Measurements from ENCODE around the gene PGLYRP2.

PGLYRP2 gene

DNA sequence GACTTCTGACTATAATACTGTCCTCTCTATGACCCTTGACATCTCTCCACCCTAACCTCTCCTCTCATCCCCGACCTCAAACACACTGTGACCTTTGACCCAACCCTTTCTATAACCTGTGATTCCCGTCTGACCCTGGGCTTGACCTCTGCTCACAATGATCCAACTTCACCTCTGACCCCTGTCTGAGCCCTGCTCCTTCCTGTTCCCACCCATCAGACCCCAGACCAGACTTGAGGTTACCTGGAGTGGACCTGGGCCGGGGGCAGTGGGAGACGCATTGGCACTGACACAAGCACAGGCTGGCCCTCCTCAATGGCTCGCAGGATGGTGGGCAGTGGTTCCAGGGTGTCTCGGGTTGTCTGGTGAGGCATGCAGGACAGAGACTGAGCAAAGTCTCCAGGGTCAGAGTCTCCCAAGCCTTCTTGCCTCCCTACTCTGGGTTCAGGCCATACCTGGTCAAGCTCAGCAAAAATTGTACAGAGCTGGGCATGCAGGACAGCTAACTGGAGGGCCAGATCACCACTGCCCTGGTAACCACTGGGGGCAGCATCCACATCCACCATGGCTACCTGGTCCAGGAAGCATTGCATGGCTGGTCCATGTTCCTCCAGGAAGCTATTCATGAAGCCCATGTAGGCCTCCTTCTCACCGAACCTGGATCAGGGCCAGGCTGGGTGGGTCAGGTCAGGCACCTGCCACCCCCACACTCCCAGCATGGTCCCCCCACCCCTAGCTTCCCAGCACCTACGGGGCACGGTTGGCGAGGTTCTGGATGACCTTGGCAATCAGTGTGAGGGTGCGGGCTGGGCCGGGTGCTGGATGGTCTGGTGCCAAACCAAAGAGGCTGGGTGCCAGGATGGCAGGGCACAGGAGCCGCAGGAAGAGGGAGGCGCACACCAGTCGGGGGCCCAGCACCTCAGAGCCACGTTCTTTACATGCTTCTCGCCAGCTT lies 25.1 kb downstream of the PGLYRP2 start:
- no peak for DNase-seq

DNA sequence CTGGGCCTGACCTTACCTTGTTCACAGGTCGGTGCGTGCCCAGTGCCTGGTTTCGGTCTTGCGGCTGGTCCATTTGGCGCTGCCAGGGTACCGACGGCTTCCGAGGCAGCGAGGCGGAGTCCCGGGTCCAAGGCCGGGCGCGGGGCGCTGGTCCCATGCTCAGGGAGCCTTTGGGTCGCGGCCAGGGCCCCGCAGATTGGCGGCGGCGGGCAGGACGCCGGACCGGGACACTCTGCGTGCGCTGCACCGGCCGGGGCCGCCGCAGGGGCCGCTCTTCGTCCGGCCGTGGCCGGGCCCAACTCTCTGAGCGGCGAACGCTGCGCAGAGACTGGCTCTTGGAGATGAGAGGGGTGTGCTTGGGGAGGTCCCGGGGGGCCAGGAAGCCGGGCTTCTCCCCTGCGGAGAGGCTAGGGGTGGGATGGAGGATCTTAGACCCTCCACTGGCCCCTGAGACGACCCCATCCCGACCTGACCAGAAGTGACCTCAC lies 26.2 kb downstream of the PGLYRP2 start:
- DNase-seq = no peak

DNA sequence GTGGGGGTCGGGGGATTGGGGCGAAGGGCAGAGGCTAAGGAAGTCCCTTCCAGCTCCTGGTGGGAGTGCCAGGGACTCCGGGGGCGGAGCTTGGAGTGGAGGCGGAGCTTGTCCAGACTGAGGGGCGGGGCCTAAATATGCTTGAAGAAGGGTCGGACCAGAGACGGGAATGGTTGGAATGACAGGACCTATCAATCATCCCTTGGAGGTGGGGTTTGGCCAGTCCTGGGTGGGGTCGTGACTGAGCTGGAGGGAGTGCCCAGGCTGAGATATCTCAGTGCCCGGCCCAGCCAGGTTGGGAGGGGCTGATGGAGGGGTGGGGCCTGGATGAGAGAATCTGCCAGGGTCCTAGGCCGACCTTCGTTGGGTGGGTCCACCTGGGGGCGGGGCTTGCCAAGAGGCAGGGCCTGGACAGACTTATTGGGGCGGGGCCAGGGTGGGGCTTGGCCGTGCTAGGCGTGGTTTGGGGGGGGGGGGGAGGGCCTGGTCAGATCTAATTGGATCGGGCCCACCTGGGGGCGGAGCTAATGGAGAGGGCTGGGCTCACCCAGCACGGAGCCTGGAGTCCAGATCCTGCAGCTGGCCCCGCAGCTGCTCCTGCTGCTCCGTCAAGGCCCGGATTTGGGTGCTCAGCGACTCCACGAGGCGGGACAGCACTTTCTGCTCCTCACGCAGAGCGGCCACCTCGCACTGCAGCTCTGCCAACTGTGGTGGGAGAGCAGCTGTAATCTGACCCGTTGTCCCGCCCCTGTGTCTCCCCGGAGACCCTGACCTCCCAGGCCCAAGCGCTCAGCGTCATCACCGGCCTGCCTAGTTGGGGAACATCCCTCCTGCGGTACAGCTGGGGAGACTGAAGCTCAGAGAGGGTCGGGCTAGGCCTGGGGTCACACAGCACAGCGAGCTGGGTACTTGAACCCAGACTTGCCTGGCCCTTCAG lies 26.9 kb downstream of the PGLYRP2 start:
- peak; percentile 88 for DNase-seq

DNA sequence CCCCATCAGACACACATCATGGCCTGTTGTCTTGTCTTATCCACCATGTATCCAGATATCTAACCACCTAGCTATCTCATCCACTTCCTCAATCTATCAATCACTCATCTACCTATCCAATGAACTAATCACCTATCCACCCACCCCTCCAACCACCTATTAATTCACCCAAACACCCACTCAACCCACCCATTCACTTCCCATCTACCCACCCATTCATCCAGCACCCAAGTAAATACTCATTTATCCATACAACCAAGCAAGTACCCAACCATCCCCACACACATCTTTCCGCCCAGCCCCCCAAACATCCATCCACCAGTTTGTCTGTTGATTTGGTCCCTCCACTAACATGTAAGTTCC lies 28.8 kb downstream of the PGLYRP2 start:
- no peak for DNase-seq

DNA sequence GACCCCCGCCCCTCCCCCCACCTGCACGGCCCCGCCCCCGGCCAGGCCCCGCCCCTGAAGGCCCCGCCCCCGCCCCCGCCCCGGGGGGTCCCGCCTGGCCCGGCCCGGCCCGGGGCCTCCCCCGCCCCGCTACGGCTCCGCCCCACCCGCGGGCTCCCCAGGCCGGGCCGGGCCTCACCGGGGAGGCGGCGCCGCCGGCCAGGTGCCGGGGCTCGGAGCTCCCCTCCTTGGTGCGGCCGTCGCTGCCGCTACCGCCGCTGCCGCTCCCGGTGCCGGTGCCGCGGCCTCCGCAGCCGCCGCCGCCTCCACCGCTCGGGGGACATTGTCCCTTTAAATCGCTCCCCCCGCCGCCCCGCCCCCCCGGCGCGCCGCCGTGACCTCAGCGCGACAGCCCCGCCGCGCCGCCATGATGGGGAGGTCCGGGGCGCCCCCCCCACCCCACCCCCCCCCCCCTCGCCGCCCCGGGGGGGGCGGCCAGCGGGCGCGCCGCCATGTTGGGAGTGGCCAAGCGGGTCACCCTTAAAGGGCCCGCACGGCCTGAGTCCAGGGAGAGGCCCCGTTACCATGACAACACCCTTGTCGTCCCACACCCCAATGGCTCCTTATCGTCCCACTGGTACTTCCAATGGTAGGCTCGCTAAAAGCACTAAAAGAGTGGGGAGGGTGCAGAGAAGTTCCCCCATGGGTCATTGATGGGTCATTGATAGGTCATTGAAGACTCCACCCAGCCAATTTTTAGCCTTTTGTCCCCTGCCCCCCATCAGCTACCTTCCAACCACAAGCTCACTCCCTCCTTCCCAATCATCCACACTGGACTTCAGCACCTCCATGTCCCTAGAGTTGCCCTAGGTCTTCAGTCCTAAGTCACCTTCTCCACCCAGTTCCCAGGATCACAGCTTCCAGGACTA lies 29.4 kb downstream of the PGLYRP2 start, which contains the start of gene WIZ:
TSS of gene WIZ (minus strand) at position 337 of the 908 bp plus-strand sequence. CDS start 1,649 bp downstream, outside the sequence.
- peak; percentile 92 for DNase-seq

DNA sequence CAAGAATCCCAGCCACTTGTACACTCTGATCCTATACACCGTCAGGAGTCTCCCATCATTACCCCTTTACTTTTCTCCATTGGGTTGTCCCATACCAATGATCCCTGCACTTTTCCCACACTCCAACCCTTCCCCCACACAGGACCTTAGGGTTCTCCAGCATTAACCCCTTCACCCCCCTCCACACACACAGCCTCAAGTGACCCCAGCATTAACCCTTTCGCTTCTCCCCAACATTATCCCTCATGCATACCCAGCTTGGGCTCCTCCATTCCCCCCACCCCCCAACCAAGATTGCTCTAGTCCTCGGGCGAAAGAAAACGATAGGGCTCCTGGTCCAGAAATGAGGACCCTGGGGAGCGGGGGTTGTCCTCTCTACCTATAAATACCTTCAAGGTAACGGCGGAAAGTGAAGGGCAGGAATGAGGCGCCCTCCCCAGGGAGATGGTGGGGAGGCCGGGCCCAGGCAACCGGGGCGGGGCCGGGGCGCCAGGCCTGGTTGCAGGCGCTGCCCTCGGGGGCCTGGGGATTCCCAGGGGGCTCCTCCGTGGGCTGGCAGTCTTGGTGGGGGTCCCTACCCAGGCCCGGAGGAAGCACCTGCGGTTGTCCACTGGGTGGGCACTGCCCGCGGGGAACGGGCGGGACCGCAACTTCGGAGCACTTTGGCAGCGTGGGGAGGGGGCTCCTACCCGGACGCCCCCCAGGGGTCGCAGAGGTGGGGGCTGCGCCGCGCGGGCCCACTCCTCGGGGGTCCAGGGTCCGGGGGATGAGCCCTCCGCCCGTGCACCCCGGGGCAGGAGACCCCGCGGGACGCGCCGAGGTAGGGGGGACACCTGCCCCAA lies 30.3 kb downstream of the PGLYRP2 start:
- DNase-seq = no peak

DNA sequence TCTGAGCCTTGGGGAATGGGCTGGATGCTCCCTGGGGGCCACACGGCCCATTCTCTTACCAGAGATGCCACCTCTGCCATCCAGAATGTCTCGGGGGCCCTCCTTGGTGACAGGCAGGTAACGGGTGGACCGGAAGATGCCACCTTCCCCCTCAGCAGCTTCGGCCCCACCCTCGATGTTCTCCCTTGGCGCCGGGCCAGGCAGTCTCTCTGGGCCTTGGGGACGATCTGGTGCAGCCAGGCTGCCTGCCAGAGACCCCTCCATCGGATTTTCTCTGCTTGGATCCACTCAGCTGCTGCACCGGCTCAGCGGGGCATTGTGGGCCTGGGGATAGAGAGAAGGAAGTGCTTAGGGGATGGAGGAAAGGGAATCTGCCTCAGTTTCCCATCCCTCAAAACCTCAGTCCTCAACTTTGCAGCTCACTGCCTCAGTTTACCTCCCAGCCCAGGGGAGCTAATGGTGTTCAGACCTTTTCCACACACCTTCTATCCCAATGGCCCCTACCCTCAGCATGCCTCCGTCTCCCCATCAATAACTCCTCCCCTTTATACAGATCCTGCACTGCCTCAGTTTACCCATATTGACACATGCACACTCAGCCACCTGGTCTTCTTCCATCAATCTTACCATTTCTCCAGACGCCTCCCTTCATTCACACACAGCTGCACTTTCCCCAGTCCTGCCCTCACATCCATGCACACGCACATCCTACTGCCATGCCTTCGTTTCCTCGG lies 31.1 kb downstream of the PGLYRP2 start:
- no peak for DNase-seq

DNA sequence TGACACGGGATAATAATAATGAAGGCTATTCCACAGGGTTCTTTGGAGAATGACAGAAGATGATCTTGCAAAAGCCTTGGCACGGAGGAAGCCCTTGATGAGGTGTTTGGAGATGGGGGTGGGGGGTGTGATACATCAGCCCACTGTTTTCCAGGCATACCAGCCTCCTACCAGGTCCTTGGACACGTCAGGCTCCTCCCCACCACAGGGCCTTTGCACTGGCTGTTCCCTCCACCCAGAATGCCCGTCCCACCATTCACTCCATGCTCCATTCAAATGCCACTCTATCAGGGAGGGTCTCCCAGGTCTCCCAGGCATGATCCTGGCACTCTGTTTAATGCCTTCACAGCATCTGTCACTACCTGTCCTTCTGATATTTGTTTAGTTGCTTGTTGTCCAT lies 32.2 kb downstream of the PGLYRP2 start:
- DNase-seq = no peak

DNA sequence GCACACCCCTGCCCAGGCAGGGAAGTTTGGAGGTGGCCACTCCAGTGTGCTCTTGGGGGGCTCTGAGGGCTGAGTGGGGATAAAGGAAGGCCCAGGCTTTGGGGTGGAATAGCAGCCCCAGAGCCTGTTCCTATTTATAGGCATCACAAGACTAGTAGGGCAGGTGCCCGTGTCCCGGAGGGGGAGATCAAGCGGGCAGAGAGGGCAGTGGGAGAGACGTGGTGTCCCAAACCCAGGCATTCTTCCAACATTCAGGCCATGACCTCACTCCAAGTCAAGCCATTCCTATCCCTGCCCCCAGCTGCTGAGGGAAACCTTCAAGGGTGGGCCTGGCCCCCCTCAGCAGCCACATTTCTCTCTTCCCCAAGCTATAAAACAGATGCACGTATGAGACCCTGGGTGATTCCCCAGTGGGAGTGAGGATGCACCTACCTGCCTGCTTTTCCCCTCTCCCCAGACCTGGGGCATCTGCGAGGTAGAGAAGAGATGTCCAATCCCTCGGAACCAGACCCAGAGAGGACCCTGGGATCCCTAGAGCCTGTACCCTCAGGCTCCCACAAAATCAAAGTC lies 33.4 kb downstream of the PGLYRP2 start:
- DNase-seq = no peak

DNA sequence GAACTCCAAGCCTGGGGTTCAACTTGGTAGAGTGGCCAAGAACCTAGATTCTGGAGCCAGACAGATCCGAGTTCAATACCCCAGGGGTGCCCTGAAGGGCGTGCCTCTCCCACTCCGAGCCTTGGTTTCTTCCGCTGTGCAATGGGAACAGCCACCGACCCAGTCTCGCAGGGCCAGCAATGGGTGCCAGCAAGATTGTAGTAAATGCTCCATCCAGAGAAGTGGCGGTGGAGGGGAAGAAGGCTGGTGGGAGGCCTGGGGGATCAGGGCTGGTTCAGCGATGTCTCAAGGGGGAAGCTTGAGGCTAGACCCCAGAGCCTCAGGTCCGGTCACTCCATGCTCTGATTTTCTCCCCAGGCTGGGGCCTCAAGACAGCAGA lies 34.1 kb downstream of the PGLYRP2 start:
- DNase-seq = no peak

DNA sequence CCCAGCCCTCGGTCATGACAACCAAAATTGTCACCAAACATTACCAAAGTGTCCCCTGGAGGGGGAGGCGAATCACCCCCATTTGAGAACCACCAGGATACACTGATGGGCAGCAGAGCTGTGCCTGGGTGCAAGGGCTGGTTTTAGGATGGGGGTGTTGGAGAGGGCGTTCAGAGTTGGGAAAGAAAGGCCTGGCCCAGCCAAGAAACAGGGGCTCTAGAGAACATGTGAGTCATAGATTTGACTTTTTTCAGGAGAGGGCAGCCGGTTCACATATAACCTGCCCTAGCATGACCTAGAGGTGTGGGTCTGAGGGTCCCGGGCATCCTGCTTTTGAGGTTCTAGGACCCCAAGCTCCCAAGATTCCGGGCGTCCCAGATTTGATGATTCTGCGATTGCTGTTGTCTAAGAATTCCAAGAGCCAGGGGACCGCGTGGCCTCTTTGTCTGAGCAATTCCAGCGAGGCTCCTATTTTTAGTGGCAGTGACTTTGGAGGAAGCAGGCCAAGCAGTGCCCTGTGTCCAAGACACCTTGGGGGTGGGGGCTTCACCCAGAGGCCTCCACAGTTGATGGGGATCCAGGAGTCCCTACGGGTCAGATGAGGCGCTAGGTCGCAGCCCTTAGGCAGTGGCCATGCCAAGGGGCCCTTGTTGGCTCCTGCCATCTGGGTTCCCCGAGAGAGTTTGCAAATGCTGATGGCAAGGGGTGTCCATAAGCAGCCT lies 34.6 kb downstream of the PGLYRP2 start:
- DNase-seq = no peak

DNA sequence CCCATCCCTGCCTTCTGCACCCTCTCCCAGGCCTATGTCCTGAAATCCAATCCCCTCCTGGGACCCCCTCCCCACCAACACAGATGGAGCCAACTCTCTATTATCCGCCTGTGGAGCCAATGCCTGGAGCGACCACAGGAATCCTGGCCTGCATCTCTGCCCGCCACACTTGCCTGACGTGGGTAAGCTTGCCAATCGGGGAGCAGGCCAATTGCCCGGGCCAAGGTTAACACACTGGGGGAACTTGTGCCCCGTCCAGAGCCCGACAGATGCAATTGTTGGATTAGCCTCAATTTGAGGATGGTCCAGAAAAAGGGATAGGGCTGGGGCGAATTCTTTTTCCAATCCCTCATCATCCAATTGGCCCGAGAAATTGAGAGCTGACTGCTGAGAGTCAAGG lies 35.5 kb downstream of the PGLYRP2 start:
- no peak for DNase-seq

DNA sequence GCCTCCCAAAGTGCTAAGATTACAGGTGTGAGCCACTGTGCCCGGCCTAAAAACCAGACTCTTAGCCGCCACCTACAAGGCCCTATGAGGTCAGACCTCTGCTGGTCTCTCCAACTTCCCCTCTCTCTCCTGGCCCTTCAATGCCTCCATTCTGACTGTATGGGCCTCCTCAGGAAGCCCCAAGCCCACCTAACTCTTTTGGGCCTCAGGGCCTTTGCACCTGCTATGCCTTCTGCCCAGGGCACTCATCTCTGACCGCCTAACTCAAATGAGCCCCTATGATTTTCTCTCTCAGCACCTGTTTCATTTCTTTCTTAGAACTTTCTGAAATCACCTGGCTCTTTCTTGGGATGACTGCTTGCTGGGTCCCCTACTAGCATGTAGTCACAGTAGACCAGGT lies 36.0 kb downstream of the PGLYRP2 start:
- DNase-seq = no peak

DNA sequence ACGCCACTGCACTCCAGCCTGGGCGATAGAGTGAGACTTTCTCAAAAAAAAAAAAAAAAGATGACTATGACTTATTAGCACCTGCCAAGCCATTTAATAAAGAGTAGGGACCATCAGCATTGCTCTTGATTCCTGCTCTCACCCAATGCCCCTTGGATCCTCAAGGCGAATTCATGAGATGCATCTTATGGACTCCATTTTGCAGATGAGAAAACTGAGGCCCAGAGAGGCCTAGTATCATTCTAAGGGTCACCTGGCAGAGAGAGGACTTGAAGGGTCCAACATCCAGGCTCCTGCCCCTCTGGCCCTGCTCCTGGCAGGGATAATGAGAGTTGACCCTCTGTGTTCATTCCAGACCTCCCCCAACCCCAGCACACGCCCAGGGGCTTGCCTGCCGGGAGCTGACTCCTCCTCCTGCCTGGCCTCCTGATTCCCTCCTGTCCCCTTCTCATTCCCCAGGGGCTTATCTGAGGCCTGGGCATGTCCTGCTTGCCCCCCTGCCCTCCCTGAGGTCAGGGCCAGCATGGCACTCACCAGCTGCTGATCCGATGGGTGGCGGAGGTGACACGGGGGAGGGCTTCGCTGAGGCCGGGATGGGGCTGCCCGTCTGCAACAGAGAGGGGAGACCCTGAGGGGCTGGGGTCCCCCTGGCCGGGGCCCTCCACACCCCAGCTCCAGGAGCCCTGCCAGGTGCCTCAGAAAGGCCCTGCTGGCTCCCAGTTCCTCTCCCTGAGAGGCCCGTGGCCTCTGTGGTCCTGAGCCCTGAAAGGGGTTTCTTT lies 37.0 kb downstream of the PGLYRP2 start:
- DNase-seq = no peak

DNA sequence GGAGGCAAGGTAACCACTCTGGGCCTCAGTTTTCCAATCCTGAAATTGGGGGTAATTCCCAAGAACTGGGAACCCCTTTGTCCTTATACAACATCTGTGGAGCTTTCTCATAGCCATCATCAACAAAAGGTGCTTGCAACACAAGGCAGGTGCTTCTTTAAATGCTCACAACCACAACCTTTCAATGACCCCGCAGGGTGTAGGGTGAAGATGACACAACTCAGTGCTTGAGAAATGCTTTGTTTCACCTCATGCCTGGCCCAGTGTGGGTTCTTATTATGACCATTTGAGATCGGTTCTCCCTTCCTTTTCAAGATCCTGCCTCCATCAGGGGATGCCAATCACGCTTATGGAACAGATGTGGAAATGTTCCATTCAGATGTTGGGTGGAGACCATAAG lies 38.0 kb downstream of the PGLYRP2 start:
- DNase-seq = no peak

DNA sequence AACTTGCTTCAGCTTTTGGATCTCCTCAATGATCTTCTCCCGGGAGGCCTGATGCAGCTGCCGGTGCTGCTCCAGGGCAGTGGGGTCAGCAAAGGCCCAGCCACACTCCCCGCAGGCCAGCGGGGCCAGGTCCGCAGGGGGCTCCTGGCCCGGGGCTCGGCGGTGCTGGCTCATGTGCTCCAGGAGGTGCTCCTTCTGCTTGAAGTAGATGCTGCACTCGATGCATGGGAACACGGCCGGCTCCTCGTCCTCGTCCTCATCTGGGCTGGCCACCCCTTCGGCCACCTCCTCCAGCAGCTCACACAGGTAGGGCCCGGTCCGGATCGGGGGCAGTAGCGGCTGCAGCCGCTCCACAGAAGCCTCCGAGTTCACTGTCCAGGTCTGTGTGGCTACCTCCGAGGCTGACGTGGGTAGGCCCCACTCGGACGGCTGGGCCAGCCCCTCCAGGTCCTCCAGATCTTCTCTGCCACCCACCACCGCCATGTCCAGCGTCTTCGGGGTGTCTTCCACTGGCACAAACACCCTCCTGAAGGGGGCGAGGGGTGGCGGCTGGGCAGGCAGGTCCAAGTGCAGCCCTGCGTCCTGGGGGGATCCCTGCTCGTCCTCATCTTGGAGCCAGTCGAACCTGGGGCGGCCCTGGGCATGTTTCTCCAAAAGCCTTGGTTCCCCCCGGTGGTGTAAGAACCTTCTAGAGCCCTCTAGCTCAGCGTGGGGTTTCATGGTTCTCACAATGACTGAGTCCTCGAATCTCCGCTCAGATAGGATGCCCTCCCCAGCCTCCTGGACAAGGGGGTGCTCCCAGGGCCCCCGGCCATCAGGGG lies 39.3 kb downstream of the PGLYRP2 start:
- DNase-seq = no peak

DNA sequence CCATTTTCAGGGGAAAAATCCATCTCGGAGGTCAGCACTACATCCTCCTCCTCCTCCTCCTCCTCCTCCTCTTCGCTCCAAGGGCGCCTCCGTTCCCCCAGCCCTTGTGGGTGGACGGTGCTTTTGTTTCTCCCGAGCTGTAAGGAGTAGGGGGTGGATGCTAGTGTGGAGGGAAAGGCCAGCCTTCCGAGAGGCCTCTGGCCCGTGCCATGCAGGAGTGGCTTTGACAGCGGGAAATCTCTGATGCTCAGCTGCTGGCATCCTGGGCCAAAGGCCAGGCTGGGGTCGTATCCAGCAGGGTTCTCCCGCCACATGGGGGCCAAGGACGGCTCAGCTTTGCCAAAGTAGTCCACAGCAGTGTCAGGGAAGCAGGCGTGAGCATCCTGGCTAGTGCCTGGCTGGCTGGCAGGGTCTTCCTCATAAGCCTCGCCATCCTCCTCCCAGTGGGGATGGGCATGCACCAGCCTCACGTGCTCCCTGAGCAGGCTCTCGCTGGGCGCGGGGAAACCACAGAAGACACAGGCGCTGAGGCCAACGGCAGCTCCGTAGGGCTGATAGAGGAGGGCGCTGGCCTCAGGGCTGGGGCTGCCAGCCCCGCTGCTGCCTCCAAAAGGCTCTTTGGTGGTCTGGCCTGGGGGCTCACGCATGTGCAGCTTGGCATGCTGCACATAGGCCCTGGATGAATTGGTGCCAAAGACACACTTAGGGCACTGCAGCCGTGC lies 40.1 kb downstream of the PGLYRP2 start:
- DNase-seq = peak; percentile 37

All from OCI-M1 (cell line).